ENCODE results near the gene ADAM22.

DNA sequence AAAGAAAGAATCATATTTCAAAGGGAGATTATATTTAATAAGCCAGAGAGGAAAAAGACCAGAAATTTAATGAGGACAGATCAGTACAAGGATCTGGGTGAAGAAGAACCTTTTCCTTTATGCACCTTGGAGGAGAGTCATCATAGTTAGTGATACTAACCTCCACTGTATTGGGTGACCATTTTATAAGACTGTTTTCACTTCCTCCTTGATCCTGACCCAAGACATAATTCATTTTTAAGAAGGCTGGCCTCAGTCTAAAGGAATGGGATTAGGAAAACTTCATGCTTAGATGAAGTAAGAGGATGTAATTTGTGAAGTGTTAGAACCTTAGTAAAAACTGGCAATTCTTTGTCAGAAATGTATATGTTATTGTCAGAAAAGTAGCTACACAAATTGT lies 68.6 kb downstream of the ADAM22 start:
- TF ChIP-seq, protein P1, sequence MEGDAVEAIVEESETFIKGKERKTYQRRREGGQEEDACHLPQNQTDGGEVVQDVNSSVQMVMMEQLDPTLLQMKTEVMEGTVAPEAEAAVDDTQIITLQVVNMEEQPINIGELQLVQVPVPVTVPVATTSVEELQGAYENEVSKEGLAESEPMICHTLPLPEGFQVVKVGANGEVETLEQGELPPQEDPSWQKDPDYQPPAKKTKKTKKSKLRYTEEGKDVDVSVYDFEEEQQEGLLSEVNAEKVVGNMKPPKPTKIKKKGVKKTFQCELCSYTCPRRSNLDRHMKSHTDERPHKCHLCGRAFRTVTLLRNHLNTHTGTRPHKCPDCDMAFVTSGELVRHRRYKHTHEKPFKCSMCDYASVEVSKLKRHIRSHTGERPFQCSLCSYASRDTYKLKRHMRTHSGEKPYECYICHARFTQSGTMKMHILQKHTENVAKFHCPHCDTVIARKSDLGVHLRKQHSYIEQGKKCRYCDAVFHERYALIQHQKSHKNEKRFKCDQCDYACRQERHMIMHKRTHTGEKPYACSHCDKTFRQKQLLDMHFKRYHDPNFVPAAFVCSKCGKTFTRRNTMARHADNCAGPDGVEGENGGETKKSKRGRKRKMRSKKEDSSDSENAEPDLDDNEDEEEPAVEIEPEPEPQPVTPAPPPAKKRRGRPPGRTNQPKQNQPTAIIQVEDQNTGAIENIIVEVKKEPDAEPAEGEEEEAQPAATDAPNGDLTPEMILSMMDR (IDR thresholded peaks at IDR 0.05; ENCODE audit: low read depth, low read length, poor library complexity, severe bottlenecking): no peak
- TF ChIP-seq EZH2phosphoT487 (IDR thresholded peaks at IDR 0.05; ENCODE audit: borderline replicate concordance, low read length): no peak

Data from DOHH2 (cell line).